Right lung (tissue), 5 donors: ENCODE results near the gene DACH1. TPM values are rescaled to one million over a fixed set of nuclear protein-coding genes. Genes with fewer than 3 reads are reported as not detected.

Source experiments
- DNase-seq, 2 donors: peaks; one replicate each; pipeline ENCODE4 v3.0.0-alpha.2; 2013
- polyA plus RNA-seq, 5 donors: library from polyadenylated mRNA; unstranded; fragments of 120-200 nt; gene quantifications; one replicate each; pipeline versions ENCODE4 v1.2.1 to v1.2.3, GENCODE V29; 2013; ENCODE audit warnings: inconsistent platforms in 1 of 5, low replicate concordance in 1 of 5; ENCODE audit not compliant: insufficient read length in 5 of 5, insufficient read depth in 1 of 5

Gene DACH1
- polyA plus RNA-seq, 5 donors, result 34.1 to 47.1 (median 38.4) TPM

DNA sequence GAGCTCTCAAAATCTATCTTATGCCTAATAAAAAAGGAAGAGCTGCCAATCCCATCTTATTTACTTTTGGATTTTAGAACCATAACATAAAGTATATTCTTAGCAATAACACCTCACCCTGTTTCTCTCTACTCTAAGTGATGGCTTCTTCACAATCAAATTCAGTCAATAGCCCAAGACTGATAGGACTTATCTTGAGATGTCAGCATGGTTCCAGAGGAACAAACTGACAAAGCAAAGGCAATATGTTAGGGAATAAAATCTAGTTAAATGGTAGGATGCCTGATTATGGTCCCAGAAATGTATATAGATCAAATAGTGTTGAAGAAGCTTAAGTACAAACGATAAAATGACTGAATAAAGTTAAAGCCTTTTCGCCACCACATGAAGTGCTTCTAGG is 36.3 kb downstream of the DACH1 start:
- DNase-seq, result no peak

DNA sequence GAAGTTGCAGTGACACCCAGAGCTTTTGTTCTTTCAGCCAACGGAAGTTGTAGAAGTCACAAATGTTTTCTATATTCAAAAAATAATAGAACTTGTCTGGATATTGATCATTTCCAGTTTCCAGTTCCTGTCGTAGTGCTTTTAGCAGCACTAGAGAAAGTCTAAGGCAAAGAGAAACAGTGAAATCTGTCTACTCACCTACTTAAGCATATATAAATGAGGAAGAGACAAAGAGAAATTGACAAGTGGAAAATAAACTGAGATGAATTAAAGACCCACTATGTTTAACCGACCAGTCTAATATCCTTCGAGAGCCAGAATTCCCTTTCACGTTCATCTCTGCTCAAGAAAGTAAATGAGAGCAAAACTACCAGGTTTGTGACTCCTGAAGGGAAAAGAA is 36.7 kb downstream of the DACH1 start:
- no peak for DNase-seq

DNA sequence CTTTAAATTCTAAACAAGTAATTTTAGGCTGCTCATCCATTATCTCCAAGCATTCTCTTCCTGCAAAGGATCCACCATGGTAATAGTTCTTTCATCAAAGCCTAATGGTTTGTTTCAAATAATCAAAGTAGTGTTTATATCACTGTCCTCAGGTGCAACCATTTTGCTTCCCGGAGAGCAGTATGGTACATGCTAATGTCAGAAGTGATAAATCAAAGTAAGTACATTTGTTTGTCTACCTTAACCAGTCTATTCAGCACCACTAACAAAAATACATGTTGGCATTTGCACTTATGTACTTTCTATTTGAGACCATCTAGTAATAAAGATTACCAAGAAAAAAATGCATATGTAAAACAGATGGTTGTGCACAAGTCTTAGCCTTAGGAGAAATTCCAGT is 37.5 kb downstream of the DACH1 start:
- no peak for DNase-seq

DNA sequence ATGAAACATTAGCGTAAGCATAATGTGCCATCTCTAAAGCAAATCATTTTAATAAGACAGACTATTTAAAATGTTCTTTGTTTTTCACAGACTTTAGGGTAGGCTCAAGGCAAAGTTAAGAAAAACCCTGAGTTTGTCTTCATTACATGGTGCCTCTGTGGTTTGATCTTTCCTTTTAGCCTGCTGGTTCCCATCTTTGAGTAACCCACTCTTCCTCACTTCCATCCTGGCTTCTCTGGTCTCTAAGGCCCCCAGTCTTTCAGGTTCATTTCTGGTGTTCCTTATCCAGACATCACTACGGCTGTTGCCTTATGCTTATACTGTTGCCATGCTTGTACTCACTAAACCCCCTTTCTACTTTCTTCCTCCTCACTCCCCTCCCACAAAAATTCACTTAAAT is 38.4 kb downstream of the DACH1 start:
- DNase-seq, result no peak

DNA sequence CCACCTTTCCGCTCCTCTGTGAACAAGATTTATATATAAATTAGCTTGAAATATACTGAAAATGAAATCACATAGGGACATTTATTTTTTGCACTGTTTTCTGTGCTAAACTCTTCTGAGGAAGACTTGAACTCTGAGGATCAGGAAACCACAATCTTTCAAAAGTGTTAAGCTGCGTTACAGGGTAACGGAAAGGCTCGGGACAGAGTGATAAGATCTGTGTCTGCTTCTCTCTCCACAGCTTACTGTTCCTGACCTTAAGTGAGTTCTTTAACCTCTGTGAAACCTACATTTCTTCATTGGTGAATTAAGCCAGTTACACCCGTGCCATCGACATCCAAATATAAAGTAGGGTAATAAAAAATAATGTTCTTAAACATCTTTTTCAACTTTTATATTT is 38.9 kb downstream of the DACH1 start:
- no peak for DNase-seq

DNA sequence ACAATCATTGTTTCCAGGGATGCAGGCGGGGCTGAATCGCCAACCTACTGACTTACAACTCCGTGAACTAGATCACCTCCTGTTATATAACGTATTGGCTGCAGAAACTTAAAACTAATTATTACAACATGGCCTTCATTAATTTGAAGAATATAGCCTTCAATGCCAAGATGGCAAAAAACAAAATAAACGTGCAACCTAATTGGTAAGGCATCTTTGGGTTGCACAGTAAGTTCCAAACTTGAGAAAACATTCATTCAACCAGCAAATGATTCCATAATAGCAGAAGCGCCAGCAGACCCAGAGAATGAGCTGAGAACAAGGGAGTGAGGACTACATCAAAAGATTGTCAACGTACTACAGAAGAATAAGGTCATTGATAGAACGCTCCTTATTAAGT is 39.8 kb downstream of the DACH1 start:
- DNase-seq, result no peak

DNA sequence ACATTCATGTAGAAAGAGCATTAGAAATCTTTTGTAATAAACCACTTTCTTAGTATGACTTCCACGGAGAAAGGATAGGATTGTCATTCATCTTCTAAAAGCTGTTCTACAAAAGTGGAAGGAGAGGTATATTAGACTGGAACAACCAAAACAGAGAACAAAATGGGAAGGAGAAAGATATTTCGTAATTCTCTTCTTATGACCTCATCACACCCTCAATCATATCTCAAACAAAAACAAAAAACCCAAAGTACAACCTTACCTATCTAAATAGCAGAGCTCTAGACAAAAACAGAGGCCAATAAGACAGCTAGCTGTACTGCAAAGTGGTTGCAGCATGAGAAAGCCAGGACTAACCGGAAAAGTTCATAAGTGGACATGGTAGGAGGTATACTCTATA is 46.3 kb downstream of the DACH1 start:
- no peak for DNase-seq

DNA sequence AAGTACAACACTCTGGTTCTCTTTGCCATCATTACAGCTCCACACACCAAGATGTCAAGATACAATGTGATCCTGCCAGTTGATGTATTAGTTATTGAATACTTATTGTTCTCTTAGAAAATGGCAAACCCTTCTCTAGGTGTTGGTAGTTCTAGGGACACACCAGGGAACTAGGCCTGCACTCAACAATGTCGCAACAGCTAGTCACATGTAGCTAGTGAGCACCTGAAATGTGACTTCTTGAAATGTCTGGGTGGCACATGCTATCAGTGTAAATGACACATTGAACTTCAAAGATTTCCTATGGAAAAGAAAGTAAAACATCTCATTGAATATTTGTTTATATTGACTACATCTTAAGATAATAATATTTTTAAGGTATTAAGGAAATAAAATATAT is 49.7 kb downstream of the DACH1 start:
- no peak for DNase-seq

DNA sequence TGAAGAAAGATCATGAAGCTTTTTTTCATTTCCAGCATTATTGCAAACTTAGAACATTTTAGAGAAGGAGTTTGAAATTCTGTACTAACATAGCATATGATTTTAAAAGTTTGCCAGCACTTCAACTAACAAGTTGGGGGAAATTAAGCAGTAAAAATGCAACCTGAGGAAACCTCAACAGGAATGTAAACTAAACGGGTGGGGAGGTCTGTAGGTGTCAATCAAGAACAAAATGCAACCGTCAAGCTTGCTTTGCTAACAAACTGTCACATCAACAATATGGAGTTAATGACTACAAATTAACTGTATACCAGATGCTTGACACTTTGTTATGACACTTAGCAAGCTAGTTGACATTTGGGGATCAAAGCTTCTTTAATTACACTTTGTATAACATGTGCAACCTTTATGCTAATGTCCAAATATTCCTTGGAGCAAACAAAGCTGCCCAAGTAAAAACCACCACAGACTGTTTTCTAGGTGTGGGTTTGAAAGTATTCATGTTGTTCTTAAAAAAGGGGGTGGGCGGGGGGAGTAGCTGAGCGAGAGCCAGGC is 52.1 kb downstream of the DACH1 start:
- no peak for DNase-seq

DNA sequence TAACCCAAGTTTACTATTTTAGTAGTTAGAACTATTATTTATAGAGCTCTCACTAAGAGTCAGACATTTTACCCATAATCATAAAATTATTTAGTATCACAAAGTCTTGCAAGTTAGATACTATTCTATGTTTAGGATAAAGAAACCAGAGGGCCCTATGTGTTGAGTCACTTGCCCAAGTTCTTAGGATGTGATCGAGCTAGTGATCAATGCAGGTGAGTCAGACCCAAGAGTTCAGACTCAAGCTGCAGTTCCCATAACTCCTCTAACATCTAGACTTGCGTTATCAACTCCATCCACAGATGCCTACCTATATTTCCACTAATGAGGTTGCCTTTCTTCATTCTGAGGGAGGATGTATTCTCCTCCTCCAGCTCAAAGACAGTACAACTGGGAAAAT is 53.8 kb downstream of the DACH1 start:
- no peak for DNase-seq

DNA sequence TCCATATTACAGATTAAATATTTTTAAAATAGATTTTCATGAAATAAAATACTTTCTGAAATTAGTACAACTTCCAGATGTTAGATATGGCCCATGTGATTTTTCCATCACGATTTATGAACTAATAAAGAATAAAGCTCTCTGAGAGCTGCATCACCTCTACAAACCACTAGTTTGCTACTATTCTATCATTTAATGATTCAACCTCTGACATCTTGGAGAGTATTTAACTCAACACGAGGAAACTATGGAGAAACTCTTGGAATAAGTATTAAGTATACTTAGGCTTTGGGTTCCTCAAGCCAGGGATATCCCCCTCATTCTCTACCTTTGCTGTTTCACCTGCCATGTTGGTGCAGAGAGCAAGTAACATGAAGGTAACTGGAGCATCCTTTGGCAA is 55.7 kb downstream of the DACH1 start:
- no peak for DNase-seq

DNA sequence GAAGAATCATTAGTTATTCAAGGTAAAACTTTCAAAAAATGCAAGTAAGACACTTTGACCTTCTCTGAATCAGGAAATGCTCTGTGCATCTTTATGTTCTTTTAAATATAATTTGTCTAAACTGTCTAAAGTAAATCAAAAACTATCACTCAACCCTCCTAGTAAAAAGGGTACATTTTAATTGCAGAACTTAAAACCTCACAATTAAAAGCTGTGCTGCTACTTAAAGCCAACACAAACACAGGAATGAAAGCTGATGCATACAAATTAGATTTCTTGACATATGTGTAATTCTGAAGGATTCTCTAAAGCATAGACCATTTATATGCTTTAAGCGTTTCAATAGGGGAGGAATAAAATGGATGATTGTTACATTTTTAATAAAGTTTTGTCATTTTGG is 58.3 kb downstream of the DACH1 start:
- DNase-seq, result no peak

DNA sequence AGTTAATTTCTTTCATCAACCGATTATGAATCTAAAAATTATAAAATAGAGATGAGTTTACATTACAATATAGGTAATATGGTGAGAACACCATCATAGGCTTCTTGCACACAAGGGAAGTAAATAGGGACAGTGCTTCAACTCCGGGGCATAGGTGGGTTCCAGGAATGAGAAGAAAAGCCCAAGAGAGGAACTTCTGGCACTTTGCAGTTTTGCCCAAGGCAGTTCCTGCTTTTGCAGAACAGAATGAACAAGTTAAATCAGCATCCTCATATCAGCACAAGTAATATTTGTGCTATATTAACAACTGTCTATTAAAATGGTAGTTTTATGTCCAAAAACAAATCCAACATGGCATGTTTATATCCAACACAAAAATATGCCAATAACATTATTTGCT is 60.1 kb downstream of the DACH1 start:
- DNase-seq, result no peak

DNA sequence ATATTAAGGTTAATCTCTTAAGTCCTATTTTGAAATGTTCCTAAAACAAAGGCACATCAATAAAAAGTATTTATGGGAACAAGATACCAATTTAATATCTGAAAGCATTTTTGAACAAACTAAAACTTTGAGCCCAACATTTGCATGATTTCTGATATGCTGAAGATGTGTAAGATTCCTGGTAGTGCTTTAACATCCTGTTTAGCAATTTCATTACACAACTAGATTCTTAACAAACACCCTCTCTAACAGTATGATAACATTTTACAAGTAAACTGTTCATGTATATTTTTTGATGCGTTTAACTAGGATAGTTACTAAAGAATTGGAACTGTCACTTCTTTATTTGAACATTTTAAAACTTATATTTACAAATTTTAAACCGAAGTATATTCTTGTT is 63.9 kb downstream of the DACH1 start:
- DNase-seq, result no peak

DNA sequence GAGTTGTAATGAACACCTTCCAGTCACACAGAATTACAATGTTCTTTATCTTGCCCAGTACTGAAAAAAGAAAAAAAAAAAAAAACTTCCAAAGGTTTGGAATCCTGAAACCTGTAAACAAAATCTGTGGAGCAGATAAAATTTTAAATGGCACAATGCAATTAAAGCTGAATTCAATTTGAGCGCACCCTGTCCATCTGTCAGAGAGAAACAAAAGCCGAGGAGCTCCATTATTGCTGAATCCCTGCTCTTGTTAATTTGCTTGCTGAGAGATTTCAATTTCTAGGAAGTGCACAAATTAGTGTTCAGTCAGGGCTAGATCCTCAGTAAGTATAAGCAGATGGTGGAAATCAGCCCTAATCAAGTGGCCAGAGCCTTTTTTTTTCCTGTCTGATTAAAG is 65.2 kb downstream of the DACH1 start:
- DNase-seq, result no peak

DNA sequence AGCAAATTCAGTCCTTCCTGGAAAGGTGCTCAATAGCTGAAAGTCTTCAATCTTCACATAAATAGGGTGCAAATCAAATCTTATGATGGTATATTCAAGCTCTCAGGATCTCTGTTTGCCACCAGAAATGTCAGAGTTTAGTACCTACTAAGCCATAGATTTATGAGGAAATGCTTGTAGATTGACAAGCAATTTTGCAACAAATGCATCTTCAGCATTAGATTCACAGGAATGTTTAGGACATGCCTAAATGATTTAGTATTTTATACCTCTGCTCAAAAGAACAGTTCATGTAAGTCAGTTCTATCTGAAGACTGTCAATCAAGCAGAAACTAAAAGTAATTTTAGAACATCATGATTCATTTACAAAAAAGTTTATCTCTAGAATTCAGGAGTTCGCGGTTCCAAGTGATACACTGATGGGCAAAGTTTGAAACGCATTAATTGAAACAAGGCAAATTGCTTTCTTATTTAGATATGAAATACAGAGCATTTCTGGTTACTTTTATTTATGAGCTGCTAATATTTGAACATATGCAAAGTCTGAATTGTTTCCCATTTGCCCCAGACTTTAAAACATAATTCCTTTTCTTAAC is 65.7 kb downstream of the DACH1 start:
- DNase-seq, result no peak

DNA sequence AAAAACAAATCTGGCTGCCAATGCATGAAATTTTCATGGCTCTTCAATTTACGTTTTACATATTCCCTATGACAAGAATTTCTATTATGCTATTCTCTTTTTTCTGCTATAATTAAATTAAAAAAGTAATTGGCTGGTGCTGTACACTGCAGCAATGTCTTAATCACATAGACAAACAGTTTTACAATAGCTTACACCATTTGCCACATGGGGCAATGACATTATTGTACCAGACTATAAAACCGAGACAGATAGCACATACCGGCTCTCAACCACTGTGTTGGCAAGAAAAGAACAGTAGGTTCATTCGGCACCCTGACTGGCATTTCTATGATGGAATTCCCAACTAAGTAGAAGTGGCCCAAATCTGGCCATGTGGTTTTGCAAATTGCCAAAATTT is 67.7 kb downstream of the DACH1 start:
- no peak for DNase-seq

DNA sequence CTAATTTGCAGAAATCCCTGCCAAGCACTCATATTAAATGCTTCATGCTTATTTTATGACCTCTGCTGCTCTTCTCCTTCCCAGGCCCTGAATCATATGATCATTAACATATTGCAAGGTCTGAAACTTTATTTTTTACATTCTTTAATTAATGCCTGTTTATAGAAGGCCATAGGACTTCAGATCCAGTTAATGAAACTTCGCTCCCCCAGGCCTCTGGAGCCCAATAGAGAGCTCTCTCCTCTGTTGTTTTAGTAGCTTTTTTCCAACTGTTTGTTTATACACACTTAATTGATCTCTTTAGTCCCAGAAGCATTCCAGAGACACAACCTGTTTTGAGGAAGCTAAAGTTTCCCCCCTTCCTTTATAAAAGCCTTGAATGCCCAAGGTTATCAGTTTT is 68.3 kb downstream of the DACH1 start:
- no peak for DNase-seq

DNA sequence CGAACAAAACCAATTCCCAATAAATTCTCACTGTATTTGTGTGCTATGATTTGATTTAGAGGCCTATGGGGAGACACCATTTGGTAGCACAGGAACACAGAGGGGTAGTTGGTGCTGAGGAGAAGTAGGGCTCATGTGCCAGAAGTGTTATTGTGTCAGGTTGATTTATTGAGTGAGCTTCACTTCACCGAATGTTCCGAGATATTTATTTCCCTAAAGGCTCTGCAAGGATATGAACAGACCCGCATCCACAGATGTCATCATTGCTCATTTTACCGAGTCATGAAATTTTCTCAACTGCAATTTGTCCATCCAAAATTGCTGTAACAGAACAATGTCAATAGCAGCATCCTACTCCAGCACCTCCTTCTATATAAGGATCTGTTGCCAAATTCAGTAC is 69.5 kb downstream of the DACH1 start:
- DNase-seq, result no peak

DNA sequence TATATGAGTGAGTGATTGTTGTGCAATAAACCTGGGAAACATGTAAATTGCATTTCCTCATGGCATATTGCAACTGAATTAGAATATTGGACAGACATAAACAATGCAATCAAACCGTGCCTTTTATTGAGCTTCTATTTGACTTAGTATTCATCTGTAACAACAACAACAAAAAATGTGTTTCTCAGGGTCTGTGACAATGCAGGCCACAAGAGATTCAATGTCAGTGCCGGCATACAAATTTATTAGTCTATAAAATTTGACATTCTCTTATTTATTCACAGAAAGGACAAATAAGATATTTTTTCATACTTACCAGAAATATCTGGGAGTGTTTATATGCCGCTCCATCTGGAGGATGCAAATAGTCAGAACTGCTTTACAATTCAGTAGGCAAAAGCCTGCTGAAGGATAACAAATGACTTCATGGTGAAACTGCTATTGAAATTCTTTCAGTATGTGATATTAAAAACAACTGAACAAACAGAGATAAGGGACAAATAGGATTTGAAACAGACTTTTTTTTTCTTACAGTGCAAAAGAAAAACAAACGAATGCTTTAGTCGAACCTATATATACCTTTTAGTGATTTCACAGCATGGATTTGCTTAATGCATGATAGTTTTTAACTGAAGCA is 77.2 kb downstream of the DACH1 start:
- DNase-seq, result no peak

DNA sequence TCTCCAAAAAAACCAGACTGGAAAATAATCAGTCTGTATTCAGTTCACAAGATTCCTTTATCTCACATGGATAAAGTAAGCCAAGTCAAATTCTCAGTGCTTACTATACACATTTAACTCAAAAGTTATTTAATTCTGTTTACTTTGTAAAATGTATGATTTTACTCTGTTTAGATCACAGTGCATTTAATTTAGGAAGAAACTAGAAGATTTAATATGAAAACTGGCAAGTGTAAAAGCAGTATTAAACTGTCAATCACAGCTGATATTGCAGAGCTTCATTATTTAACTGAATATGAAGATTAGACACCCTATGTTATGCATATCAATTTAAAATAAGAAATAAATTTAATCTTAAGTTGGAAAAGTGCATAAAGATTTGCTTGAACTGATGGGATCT is 78.0 kb downstream of the DACH1 start:
- DNase-seq, result no peak

DNA sequence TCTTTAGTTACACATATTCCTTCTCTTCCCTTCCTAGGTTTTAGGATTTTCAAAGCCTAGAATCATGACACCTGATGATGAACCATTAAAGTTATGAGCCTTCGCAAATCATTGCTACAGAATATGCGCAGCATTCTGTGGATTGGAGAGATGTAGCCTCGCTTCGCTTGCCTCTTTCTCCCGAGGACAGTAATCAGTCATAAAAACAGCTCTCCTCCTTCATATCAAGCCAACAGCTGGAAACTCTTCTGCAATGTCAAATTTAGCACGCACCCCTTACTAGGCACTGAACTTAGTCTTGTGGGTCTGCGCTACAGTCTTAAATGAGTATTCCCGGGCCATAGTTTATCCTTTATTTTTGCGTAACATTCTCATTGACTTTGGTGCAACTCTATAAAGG is 79.6 kb downstream of the DACH1 start:
- DNase-seq, result no peak

DNA sequence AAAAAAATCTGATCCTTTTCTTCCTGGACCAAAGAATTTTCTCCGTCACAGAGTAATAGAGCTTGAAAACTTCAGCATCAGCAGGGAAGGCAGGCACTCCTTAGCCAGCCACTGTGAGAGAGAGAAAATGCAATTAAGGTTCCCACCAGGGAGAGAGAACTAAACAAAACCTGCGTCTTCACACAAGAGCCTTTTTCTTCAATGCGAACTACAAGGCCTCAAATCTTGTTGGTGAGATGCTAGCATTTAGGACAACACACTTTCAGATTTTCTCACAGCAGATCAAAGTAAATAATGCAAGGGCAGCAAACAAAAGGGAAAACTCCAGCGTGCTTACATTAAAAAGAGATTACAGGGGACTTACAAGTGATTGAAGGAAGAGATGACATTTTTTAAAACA is 80.1 kb downstream of the DACH1 start:
- DNase-seq, result no peak

DNA sequence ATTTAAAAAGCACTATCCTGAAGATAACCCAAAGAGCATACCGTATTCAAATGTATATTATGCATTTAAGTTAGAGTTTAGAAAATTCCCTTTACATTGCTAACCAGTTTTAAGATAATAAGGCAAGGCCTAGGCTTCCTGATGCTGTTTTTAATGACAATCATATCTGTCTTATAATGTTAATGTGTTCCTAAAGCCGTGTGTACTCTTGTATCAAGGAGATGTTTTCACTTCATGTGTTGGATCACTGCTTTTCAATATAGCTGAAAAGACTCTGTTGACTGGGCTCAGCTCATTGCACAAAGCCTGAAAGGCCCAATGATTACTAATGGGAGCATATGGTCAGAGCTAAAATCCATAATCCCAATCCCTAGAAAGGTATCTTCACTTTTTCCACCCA is 81.6 kb downstream of the DACH1 start:
- DNase-seq, result no peak
